ENCODE measurements around the gene HK3.

Gene HK3

DNA sequence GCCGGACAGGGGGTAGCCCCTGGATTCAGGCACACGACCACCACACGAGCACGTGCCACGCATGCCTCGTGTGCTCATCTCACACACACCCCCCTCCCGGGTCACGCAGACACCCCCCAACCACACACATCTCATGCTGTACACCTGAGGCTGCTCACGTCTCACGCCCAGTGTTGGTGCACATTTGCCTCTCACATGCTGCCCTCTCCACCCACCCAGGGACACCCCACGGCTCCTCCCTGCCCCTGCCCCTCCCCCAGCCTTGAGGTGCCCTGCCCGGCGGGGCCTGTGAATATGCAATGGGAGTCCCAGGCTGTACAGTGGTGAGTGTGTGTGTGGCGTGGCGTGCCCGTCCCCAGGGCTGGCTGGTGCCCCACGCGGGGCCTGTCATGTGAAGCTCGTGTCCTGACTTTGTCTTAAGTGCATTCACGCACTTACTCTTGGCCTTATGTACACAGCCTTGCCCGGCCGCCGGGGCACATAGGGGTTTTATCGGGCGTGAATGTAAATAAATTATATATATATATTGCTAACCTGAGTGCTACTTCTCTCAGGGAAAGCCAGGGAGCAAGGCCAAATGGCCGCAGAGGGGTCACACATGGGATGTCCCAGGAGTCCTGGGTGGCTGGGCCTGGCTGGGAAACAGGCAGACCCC, 18.7 kb downstream of the HK3 start:
- TF ChIP-seq, protein P1, sequence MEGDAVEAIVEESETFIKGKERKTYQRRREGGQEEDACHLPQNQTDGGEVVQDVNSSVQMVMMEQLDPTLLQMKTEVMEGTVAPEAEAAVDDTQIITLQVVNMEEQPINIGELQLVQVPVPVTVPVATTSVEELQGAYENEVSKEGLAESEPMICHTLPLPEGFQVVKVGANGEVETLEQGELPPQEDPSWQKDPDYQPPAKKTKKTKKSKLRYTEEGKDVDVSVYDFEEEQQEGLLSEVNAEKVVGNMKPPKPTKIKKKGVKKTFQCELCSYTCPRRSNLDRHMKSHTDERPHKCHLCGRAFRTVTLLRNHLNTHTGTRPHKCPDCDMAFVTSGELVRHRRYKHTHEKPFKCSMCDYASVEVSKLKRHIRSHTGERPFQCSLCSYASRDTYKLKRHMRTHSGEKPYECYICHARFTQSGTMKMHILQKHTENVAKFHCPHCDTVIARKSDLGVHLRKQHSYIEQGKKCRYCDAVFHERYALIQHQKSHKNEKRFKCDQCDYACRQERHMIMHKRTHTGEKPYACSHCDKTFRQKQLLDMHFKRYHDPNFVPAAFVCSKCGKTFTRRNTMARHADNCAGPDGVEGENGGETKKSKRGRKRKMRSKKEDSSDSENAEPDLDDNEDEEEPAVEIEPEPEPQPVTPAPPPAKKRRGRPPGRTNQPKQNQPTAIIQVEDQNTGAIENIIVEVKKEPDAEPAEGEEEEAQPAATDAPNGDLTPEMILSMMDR (IDR thresholded peaks at IDR 0.05), result no peak

DNA sequence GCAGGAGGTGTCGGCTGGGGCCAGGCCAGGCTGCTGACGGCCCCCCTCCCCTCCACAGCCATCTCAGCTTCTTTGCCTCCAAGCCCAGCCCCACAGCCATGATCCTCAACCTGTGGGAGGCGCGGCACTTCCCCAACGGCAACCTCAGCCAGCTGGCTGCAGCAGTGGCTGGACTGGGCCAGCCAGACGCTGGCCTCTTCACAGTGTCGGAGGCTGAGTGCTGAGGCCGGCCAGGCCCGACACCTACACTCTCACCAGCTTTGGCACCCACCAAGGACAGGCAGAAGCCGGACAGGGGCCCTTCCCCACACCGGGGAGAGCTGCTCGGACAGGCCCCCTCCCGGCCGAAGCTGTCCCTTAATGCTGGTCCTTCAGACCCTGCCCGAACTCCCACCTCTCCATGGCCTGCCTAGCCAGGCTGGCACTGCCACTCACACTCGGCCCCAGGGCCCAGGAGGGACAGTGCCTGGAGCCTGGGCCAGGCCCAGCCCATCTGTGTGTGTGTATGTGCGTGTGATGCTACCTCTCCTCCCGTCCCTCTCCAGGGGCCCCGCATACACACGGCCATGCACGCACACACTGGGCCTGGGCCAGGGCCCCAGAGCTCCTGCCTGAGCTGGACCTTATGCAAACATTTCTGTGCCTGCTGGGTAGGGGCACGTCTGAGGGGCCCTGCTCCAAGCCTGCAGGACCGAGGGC, 19.3 kb downstream of the HK3 start:
- TF ChIP-seq, protein P1 (IDR thresholded peaks at IDR 0.05), result no peak

DNA sequence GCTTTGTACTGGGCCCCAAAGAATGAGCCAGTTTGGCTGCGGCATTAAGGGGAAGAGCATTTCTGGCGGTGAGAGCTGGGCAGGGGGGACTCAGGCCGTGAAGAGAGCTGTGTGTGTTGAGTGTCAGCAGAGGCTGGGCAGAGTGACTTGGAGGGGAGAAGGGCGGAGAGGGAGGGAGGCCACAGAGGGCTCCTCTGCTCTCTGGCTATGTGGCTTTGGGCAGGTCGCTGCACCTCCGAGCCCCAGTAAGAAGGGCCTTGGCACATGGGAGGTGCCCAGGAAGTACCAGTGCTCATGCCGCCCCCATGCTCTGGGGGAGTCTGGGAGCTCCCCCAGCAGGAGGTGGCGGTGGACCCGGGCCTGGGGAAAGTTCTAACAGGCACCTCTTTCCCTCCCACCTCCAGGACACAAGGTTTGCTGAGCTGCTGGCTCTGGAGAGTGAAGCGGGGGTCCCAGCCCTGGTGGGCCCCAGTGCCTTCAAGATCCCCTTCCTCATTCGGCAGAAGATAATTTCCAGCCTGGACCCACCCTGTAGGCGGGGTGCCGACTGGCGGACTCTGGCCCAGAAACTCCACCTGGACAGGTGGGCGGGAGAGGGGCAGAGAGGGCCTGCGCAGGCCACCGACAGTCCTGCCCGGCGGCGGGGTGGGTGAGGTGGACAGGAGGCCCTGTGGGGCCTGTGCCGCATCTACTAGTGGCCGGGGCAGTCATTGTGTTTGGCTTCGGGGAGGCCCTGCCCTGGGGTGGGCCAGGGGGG, 20.1 kb downstream of the HK3 start:
- TF ChIP-seq, protein P1 (IDR thresholded peaks at IDR 0.05), result no peak

DNA sequence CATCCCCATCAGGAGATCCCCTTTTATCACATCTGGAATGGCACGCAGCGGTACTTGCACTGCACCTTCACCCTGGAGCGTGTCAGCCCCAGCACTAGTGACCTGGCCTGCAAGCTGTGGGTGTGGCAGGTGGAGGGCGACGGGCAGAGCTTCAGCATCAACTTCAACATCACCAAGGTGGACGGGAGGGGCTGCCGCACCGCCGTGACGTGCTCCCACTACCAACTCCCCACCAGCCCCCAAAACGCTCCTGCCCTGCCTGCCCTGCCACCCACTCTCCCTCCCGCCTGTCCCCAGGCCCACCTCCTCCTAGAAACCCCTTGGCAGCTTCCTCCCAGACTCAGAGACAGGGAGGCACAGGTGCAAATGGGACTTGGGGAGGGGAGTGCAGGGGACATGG, 20.7 kb downstream of the HK3 start:
- TF ChIP-seq, protein P1 (IDR thresholded peaks at IDR 0.05), result no peak

DNA sequence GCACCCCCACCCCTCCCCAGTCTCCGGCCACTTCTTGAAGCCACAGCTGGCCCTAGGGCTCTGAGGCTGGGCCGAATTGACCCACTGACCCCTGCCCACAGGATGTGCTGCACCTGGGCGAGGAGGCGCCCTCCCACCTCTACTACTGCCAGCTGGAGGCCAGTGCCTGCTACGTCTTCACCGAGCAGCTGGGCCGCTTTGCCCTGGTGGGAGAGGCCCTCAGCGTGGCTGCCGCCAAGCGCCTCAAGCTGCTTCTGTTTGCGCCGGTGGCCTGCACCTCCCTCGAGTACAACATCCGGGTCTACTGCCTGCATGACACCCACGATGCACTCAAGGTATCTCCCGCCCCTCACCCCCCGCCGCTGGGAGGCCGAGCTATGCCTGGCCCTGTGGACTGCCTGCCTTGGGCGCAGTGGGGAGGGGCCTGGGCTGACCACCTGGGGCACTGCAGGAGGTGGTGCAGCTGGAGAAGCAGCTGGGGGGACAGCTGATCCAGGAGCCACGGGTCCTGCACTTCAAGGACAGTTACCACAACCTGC, 21.3 kb downstream of the HK3 start:
- TF ChIP-seq, protein P1 (IDR thresholded peaks at IDR 0.05), result no peak

DNA sequence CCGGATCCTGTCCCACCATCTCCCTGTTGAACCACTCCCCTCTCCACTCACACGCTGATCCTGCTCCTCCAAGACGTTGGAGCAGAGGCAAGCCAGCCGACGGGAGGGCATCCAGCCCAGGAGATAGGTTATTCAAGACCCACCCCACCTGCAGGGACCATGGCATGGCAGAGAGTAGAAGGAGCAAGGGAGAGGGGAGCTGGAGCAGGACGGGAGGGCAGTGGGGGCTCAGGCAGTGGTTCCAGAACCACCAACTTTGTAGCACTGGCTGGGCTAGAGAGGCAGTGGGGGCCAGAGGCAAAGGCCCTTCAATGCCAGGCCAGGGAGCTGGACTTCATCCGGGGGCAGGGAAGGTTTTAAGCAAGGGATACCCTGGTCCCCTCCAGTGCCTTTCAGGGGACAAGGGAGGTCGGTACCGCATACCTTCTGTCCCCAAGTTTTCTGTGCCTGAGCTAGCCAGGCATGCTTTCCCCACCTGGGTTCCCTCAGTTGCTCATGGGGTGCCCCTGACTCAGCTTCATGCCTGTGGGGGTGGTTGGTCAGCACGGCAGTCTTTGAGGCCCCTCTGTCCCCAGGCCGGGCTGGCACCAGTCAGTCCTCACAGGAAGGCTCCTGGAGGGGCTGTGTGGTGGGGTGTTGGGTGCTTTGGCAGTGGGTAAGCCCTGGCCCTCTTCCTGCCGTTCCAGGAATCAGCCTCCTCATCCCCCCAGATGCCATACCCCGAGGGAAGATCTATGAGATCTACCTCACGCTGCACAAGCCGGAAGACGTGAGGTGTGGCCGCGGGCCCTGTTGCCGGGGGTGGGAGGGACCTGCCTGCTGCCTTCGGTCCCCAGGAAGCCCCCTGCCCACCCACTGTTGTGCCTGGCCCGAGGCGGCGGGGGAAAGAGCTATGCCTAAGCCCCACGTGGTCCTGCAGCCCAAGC, 22.4 kb downstream of the HK3 start:
- TF ChIP-seq, protein P1 (IDR thresholded peaks at IDR 0.05), result no peak
